C4-2B (cell line): ENCODE results near the gene SLC4A2.

ENCODE experiments used
- CTCF ChIP-seq: fragments of 450-650 bp; conservative IDR thresholded peaks from 2 replicates; pipeline ENCODE4 v1.5.1; 2017; ENCODE audit warnings: mild to moderate bottlenecking
- ZFX ChIP-seq: fragments of 450-650 bp; IDR thresholded peaks from 2 replicates; pipeline ENCODE4 v1.6.1; 2017

DNA sequence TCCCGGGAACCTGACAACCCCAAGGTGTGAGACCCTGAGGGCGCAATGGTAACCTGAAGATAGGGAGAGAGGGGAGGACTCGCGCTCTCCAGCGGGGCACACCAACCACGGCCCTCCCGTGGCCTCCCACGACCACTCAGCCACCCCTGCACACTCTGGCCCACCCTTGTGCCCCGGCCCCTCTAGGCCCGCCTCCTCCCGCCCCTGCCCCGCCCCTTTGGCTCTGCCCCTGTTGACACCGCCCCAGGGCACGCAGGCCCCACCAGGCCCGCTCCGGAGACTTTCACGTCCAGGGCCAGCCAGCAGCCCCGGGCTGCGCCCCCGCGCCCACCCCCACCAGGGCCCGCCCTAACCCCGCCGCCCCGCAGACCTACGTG lies 46.0 kb upstream of the SLC4A2 start:
- no peak for TF ChIP-seq CTCF
- no peak for TF ChIP-seq ZFX
